ENCODE measurements around the gene USH2A.

- TF ChIP-seq EP300 (conservative IDR thresholded peaks at IDR 0.05; ENCODE audit: poor library complexity, severe bottlenecking) (no peak), REST (IDR thresholded peaks at IDR 0.05; ENCODE audit: borderline replicate concordance) (no peak), EZH2 (IDR thresholded peaks at IDR 0.05; ENCODE audit: borderline replicate concordance, insufficient read depth, low read length, poor library complexity, severe bottlenecking) (no peak), RAD21 (conservative IDR thresholded peaks at IDR 0.05) (no peak), TAF1 (IDR thresholded peaks at IDR 0.05; ENCODE audit: low read depth) (no peak)
- TF ChIP-seq, protein P1, sequence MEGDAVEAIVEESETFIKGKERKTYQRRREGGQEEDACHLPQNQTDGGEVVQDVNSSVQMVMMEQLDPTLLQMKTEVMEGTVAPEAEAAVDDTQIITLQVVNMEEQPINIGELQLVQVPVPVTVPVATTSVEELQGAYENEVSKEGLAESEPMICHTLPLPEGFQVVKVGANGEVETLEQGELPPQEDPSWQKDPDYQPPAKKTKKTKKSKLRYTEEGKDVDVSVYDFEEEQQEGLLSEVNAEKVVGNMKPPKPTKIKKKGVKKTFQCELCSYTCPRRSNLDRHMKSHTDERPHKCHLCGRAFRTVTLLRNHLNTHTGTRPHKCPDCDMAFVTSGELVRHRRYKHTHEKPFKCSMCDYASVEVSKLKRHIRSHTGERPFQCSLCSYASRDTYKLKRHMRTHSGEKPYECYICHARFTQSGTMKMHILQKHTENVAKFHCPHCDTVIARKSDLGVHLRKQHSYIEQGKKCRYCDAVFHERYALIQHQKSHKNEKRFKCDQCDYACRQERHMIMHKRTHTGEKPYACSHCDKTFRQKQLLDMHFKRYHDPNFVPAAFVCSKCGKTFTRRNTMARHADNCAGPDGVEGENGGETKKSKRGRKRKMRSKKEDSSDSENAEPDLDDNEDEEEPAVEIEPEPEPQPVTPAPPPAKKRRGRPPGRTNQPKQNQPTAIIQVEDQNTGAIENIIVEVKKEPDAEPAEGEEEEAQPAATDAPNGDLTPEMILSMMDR (IDR thresholded peaks at IDR 0.05; ENCODE audit: poor library complexity, severe bottlenecking), result no peak
Observed at GRCh38 chr1:215899901-215900300, 523.3 kb downstream of the USH2A start.
